Fibroblast of lung (primary cell): ENCODE results near the gene BANF1. TPM values are rescaled to one million over a fixed set of nuclear protein-coding genes. Genes with fewer than 3 reads are reported as not detected.

ENCODE experiments used
- DNase-seq, 2 donors: peaks; one replicate each; pipeline versions ENCODE4 v3.0.0 to v3.0.0-alpha.2; 2010; ENCODE audit warnings: low read depth in 2 of 2
- H2AFZ ChIP-seq: 2 replicates; pipeline ENCODE4 v1.5.1; 2012; ENCODE audit warnings: low read length, control low read depth, inconsistent platforms
- H3K27ac ChIP-seq: 2 replicates; pipeline ENCODE4 v1.5.1; 2011; ENCODE audit warnings: low read length, control low read depth; ENCODE audit not compliant: insufficient read depth
- H3K27me3 ChIP-seq: 2 replicates; pipeline ENCODE4 v1.5.1; 2011; ENCODE audit warnings: mild to moderate bottlenecking, low read length; ENCODE audit not compliant: control insufficient read depth, insufficient read depth
- H3K36me3 ChIP-seq: 2 replicates; pipeline ENCODE4 v1.5.1; 2011; ENCODE audit warnings: low read length; ENCODE audit not compliant: control insufficient read depth, insufficient read depth
- H3K4me1 ChIP-seq: 2 replicates; pipeline ENCODE4 v1.5.1; 2011; ENCODE audit warnings: low read length; ENCODE audit not compliant: control insufficient read depth, insufficient read depth; ENCODE audit errors: extremely low read depth
- H3K4me2 ChIP-seq: 2 replicates; pipeline ENCODE4 v1.5.1; 2011; ENCODE audit warnings: low read length, control low read depth; ENCODE audit not compliant: insufficient read depth; ENCODE audit errors: extremely low read depth
- H3K4me3 ChIP-seq, 4 experiments: fragments of 200-600 bp in 1 of 4; sonication (generic) in 1 of 4; replicated peaks in 1 of 4; 2 replicates each; pipeline ENCODE4 v1.5.1; 2011 to 2016; ENCODE audit warnings: low read length in 4 of 4, low read depth in 3 of 4, mild to moderate bottlenecking in 3 of 4, control low read depth in 2 of 4, inconsistent platforms in 1 of 4, mixed read lengths in 1 of 4; ENCODE audit not compliant: insufficient read depth in 1 of 4; ENCODE audit errors: control extremely low read depth in 1 of 4
- H3K79me2 ChIP-seq: 2 replicates; pipeline ENCODE4 v1.5.1; 2012; ENCODE audit warnings: mild to moderate bottlenecking, low read length, inconsistent platforms; ENCODE audit not compliant: control insufficient read depth, insufficient read depth
- H3K9ac ChIP-seq: 2 replicates; pipeline ENCODE4 v1.5.1; 2011; ENCODE audit warnings: mild to moderate bottlenecking, low read length, control low read depth; ENCODE audit not compliant: insufficient read depth
- H3K9me3 ChIP-seq: 2 replicates; pipeline ENCODE4 v1.5.1; 2012; ENCODE audit warnings: low read depth, low read length; ENCODE audit not compliant: control insufficient read depth, insufficient read depth
- H4K20me1 ChIP-seq: 2 replicates; pipeline ENCODE4 v1.5.1; 2011; ENCODE audit warnings: low read length; ENCODE audit not compliant: control insufficient read depth, insufficient read depth; ENCODE audit errors: extremely low read depth
- CTCF ChIP-seq, 2 donors: IDR thresholded peaks in 1 of 2; conservative IDR thresholded peaks in 1 of 2; 1 replicate in 1 of 2; 2 replicates in 1 of 2; pipeline ENCODE4 v1.5.1; 2011 to 2012; ENCODE audit warnings: low read length in 2 of 2, control low read depth in 1 of 2, inconsistent platforms in 1 of 2, low read depth in 1 of 2, mild to moderate bottlenecking in 1 of 2
- EZH2 ChIP-seq: IDR thresholded peaks from 2 replicates; pipeline ENCODE4 v1.5.1; 2012; ENCODE audit warnings: low read length, control low read depth, mild to moderate bottlenecking; ENCODE audit errors: missing control alignments
- polyA plus RNA-seq, 2 donors: library from polyadenylated mRNA; depleted of rRNA in 1 of 2; stranded (reverse) in 1 of 2; unstranded in 1 of 2; fragments of >200 nt; gene quantifications; 2 replicates each; pipeline ENCODE4 v1.2.1, GENCODE V29; 2011 to 2012; ENCODE audit warnings: missing spikeins in 1 of 2
- total RNA-seq: library from RNA; depleted of rRNA; stranded (reverse); fragments of >200 nt; gene quantifications from 2 replicates; pipeline ENCODE4 v1.2.1, GENCODE V29; 2014

Gene BANF1
- total and polyA plus RNA-seq, 2 donors (not counting 1 experiment from before 2014, with no cell fraction given), result 19.0 to 156 TPM

- Histone ChIP-seq H3K4me2 (no peak overlapping the region), H3K4me3 (no peak overlapping the region), H2AFZ (no peak overlapping the region), H3K27ac (no peak overlapping the region), H3K4me1 (peaks cover 4% of the 10 kb centered on the region), H3K79me2 (no peaks in the 10 kb centered on the region), H4K20me1 (no peaks in the 10 kb centered on the region), H3K36me3 (no peaks in the 10 kb centered on the region), H3K27me3 (peaks cover 19% of the 10 kb centered on the region), H3K9me3 (no peaks in the 10 kb centered on the region), H3K9ac (no peak overlapping the region)
- DNase-seq, result no peak
- TF ChIP-seq EZH2, result no peak
Measured at GRCh38 chr11:66046901-66047300, 44.6 kb downstream of the BANF1 start.

GRCh38 chr11:66047541-66048365 lies 45.5 kb downstream of the BANF1 start:
- H2AFZ ChIP-seq, result no peak overlapping the region
- DNase-seq, result peak in 1 of 2 donors; percentile 50
- H4K20me1 ChIP-seq, result no peaks in the 10 kb centered on the region
- peaks cover 4% of the 10 kb centered on the region for H3K4me1 ChIP-seq
- H3K79me2 ChIP-seq, result peaks cover 6% of the 10 kb centered on the region
- TF ChIP-seq EZH2 (no peak), CTCF (conservative IDR thresholded peaks at IDR 0.05 in 1 of 2, IDR thresholded peaks at IDR 0.05 in 1 of 2; ENCODE audit: low read depth in 1 of 2, low read length in 2 of 2) (no peak)
- no peak overlapping the region for H3K4me3 ChIP-seq
- H3K9ac ChIP-seq, result no peak overlapping the region
- H3K27me3 ChIP-seq, result peaks cover 17% of the 10 kb centered on the region
- no peaks in the 10 kb centered on the region for H3K9me3 ChIP-seq
- H3K4me2 ChIP-seq, result no peak overlapping the region
- H3K27ac ChIP-seq, result no peak overlapping the region
- no peaks in the 10 kb centered on the region for H3K36me3 ChIP-seq

GRCh38 chr11:66048547-66049323 lies 46.4 kb downstream of the BANF1 start, which contains the start of gene GAL3ST3:
Gene GAL3ST3, minus strand, starts transcription at chr11:66049161. Its CDS starts 3,746 bp downstream, at chr11:66045415.
- no peak within 1 kb of the TSS for H3K27ac ChIP-seq
- no peak within 1 kb of the TSS for H3K4me2 ChIP-seq
- no peaks in the 10 kb centered on the region for H3K36me3 ChIP-seq
- peaks cover 17% of the 10 kb centered on the region for H3K27me3 ChIP-seq
- H3K9me3 ChIP-seq, result no peaks in the 10 kb centered on the region
- H3K79me2 ChIP-seq, result peaks cover 16% of the 10 kb centered on the region
- H3K4me1 ChIP-seq, result peaks cover 4% of the 10 kb centered on the region
- H2AFZ ChIP-seq, result no peak within 1 kb of the TSS
- H4K20me1 ChIP-seq, result no peaks in the 10 kb centered on the region
- H3K9ac ChIP-seq, result no peak within 1 kb of the TSS
- no peak for DNase-seq
- no peak within 1 kb of the TSS for H3K4me3 ChIP-seq
- no peak for TF ChIP-seq CTCF (conservative IDR thresholded peaks at IDR 0.05 in 1 of 2, IDR thresholded peaks at IDR 0.05 in 1 of 2; ENCODE audit: low read depth in 1 of 2, low read length in 2 of 2)
- TF ChIP-seq EZH2, result no peak
